Erythroblast (primary cell): ENCODE results near the gene OPA3.

Experiments
- DNase-seq, 2 experiments: peaks; one replicate each; lab custom pipeline; 2025; lab: John Stamatoyannopoulos, UW
- GATA1 ChIP-seq: IDR thresholded peaks from 2 replicates; pipeline ENCODE4 v1.6.1; 2011; ENCODE audit warnings: low read depth, mild to moderate bottlenecking, control low read depth, low read length, moderate library complexity
- POLR2A ChIP-seq: IDR thresholded peaks from 2 replicates; pipeline ENCODE4 v1.6.1; 2011; ENCODE audit warnings: mild to moderate bottlenecking, low read length

OPA3 gene

DNA sequence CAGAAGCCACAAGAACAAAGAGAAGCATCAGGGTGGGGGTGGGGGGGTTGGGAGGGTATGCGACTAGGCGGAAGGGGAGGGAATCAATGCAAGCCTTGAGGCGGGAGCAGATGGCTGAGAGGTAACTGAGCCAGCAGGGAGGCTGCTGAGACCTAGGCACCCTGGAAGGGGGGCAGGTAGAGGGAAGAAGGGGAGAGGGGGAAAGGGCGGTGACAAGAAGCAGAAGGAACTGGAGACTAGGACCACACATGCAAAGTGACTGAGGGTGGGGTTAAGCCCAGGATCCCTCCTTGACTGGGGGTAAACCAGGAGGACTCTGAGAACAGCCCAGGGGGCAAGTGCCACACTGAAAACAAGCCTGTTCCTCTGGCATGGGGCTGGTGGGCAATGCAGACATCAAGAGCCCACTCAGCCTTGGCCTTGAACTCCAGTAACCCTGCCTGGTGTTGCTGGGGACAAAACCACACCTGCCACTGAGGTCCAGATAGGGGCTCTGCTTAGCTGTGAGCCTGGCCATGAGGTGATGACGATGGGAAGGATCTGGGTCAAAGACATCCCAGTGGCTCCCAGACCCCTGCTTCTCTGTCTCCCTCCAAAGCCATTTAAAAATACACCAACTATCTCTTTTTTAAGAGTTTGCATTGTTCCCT, 20.3 kb downstream of the OPA3 start:
- DNase-seq, result no peak
- no peak for TF ChIP-seq POLR2A
- no peak for TF ChIP-seq GATA1

DNA sequence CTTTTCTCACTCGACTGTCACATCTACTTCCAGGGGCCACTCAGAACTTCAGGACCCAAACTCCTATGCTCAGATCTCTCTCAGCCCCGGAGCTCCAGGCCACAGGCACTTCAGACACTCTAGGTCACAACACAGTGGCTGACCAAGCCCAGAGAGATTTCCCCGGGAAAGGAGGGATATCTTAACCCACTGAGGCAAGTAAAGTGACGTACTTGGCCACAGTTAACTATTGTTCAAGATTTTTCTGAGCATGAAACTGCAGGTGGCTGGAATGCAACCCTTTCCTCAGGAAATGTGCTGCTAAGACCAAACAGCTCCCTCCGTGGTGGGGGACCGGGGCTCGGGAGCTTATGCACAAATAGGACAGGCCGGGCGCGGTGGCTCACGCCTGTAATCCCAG, 23.9 kb downstream of the OPA3 start:
- no peak for TF ChIP-seq GATA1
- TF ChIP-seq POLR2A, result no peak

DNA sequence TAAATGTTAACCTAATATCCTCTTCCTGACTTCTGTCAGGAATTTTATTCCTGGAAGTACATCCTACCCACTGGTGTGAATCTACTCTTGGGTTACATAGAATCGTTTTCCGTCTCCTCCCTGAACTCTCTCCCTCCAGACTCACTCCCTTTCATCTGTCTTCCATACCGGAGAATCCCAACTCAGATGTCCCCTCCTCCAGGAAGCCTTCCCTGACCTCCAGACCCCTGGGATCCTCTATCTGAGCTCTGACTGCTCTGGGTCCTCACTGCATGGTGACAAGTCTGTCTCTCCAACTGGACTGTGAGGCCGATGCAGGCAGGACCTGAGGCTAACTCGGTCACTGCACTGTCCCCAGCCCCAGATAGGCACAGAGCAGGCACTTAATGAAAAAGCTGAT, 24.6 kb downstream of the OPA3 start:
- DNase-seq, result no peak
- TF ChIP-seq GATA1 (no peak), POLR2A (no peak)

More for the DNA sequence above, 23.9 kb downstream of the OPA3 start:
- no peak for DNase-seq

DNA sequence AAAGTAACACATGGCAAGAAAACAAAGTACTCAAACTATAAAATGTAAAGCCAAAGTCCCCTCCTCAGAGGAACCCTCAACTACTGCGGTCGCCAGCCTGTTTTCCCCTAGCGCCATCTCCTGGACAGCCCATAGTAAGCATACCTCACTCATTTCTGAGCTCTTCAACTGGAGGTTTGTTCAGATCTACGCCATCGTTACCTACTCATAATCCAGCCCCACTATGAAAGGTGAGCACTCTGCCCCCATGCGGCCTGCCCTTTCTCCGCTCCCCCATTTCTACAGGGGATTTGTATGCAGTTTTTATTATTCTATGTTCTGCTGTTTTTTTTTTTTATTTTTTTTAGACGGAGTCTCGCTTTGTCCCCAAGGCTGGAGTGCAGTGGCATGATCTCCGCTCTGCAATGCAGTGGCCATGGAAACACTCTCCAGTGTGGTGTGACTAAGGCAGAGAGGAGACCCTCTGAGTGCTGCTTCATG, 26.2 kb downstream of the OPA3 start:
- TF ChIP-seq POLR2A, result no peak
- TF ChIP-seq GATA1, result no peak
- DNase-seq, result peak; percentile 63 to 68

DNA sequence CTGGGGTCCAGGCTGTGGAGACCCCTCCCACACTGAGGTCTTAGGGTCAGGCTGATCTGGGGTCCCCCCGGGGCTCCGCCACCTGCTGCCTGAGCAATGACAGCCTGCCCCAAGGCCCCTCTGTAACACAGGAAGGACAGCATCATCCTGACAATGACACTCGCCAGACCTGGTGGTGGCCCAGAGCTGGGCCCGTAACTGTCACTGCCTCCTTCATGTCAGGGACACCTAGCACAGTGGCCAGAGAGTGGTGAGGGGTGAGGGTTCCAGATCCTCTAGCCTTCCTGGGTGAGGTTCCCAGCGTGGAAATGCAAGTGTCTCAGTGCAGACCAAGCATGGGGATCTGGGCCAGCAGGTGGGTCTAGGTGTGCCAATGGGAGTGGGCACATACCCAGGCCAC, 27.8 kb downstream of the OPA3 start:
- DNase-seq, result no peak
- TF ChIP-seq POLR2A, result no peak
- TF ChIP-seq GATA1, result no peak

DNA sequence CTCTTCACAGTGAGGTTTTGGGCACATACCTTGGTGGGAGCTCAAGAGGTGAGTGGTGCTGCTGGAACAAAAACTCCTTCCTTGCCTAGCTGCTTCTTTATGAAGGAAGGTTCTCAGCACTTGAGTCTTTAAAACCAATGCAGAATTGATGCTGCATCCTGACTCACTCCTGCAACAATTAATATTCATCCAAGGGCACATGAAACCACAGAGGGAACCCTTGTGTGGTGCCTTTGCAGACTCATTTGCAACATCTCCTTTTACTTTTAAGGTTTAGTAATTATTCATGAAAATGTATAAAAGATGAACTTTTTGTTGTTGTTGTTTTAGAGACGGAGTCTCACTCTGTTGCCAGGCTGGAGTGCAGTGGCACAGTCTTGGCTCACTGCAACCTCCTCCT, 30.1 kb downstream of the OPA3 start:
- no peak for TF ChIP-seq GATA1
- no peak for TF ChIP-seq POLR2A
- DNase-seq, result no peak

DNA sequence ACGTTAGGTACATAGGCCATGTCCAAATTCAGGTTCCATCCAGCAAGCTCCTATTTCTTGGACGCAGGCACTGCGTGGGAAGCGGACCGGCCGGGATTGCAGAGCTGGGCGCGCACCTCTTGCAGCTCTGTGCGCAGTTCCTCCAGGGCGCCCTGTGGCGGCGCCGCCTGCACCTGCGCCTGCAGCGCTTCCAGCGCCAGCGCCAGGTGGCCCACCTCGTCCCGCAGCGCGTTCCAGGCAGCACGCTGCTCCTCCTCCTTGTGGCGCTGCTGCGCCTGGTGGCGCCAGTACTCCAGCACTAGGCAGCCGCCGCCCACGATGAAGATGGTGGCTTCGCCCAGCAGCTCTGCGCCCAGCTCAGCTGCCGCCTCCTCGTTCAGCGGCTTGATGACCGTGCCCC, 31.1 kb downstream of the OPA3 start:
- no peak for DNase-seq
- TF ChIP-seq POLR2A (no peak), GATA1 (no peak)

DNA sequence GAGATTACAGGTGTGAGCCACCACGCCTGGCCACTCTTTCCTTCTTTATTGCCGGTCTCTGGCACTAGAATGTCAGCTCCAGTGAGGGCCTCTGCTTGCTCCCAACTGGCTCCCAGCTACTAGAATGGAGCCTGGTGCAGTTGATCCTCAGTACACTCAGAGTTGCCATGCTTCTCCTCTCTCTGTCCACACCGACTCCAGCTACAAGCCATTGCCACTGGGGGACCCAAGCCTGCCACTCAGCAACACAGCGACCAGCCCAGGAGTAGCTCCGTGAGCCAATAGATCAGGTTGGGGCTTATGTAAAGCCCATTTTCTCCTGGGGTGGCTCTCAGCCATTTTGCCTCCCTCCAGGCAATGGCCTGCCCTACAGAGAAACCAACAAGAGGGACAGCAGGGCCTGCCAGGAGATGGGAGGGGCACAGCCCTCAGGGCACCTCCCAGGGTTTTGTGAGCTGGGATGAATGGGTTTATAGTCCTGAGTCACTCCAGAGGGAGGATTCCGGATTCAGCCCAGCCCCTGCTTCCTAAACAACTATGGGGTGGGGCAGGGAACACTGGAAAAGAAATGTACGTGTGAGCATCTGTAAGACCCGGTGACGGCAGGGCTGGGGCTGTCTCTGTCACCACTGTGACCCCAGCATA, 36.5 kb downstream of the OPA3 start:
- DNase-seq, result no peak
- TF ChIP-seq GATA1 (no peak), POLR2A (no peak)

DNA sequence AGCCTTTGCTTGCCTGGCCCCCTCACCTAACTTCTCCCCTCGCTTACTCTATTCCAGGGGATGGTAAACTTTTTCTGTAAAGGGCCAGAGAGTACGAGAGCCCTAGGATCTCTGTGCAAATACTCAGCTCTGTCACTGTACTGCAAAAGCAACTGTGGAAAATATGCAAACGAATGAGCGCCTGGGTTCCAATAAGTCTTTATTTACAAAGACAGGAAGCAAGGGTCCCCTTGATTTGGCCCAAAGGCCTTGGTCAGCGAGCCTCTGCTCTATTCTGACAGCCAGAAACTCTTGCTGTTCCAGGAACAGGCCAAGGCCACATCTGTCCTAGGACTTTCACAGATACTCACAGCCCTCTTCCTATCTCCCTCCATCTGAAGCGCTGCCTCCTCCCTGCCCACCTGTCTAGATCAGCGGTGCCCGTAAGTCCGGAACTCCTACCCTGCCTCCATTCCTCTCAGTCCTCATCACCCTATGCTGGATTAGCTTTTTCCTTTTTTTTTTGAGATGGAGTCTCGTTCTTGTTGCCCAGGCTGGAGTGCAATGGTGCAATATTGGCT, 37.3 kb downstream of the OPA3 start:
- TF ChIP-seq POLR2A (no peak), GATA1 (no peak)
- DNase-seq, result no peak

DNA sequence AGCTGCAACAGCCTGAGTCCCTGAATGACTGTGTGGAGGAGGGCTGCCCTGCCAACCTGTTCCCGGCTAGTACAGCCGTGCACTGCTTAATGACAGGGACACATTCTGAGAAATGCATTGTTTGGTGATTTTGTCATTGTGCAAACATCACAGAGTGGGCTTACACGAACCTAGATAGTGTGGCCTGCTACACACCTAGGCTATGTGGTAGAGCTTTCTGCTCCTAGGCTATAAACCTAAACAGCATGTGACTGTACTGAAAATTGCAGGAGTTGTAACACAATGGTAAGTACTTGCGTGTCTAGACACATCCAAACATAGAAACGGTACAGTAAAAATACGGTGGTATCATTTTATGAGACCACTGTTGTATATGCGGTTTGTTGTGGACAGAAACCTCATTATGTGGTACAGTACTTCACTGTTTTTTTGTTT, 42.4 kb downstream of the OPA3 start:
- no peak for TF ChIP-seq GATA1
- TF ChIP-seq POLR2A, result no peak
- no peak for DNase-seq

DNA sequence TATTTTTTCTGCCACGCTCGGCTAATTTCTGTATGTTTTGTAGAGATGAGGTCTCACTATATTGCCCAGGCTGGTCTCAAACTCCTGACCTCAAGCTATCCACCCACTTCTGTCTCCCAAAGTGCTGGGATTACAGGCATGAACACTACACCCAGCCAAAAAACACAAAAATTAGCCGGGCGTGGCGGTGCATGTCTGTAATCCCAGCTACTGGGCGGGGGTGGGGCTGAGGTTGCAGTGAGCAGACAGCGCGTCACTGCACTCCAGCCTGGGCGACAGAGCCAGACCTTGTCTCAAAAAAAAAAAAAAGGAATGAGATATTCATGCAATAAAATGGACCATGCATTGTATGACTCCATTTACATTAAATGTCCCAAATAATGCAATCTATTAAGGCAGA, 45.1 kb downstream of the OPA3 start:
- TF ChIP-seq POLR2A, result no peak
- TF ChIP-seq GATA1, result no peak
- no peak for DNase-seq

DNA sequence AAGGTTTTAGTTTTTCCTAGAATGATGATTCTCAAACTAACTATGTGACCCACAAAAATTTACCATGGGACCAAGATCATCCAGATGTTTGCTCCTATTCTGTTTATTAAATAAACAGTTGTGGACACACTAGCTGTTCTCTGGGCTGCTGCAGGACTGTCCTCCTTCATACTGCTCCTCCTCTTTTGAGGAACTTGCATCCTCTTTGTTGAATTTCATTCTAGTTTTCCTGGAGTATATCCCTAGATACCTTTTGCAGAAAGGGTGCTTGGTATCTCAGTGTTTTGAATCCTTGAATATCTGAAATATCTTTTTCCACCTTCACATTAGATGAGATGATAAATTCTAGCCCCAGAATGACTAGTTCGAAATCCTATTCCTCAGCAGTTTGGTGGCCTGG, 53.3 kb downstream of the OPA3 start:
- no peak for DNase-seq
- TF ChIP-seq GATA1 (no peak), POLR2A (no peak)

DNA sequence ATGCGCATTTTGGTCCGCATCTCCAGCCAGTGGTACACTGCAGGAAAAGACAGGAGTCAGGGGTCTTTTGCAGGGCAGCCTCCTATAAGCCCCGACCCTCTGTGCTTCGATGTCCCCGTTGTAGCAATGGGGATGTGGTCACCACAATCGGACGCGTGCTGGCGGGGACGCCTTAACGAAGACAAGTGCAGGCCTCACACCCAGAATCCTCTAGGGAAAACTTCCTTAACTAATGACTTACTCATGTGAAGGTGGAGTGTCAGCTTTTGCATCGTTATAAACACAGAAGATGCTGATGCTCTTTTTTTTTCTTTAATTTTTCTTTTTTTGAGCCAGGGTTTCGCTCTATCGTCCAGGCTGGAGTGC, 55.2 kb downstream of the OPA3 start:
- TF ChIP-seq POLR2A (no peak), GATA1 (no peak)
- DNase-seq, result no peak

DNA sequence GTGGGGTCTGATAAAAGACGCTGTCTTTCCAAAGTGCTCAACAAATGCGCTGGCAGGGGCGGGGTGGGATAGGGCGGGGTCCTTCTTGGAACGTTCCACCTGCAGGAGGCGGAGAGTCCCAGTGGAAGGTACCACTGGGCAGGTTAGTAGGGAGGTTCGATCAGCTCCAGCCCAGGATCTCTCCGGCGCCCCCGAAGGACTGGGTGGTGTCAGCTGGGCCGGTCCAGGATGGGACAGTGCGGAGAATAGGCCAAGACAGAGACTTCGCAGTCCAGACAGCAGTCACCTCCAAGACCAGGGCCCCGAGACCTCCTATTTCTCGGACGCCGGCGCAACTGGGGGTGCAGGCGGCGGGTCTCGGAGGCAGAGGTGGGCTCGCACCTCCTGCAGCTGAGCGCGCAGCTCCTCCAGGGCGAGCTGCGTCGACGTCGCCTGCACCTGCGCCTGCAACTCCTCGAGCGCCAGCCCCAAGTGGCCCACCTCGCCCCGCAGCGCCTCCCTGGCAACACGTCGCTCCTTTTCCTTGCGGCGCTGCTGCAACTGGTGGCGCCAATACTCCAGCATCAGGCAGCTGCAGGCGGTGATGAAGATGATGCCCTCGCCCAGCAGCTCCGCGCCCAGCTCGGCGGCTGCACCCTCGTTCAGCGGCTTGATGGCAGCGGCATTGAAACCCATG, 55.7 kb downstream of the OPA3 start:
- TF ChIP-seq GATA1 (no peak), POLR2A (no peak)
- no peak for DNase-seq

DNA sequence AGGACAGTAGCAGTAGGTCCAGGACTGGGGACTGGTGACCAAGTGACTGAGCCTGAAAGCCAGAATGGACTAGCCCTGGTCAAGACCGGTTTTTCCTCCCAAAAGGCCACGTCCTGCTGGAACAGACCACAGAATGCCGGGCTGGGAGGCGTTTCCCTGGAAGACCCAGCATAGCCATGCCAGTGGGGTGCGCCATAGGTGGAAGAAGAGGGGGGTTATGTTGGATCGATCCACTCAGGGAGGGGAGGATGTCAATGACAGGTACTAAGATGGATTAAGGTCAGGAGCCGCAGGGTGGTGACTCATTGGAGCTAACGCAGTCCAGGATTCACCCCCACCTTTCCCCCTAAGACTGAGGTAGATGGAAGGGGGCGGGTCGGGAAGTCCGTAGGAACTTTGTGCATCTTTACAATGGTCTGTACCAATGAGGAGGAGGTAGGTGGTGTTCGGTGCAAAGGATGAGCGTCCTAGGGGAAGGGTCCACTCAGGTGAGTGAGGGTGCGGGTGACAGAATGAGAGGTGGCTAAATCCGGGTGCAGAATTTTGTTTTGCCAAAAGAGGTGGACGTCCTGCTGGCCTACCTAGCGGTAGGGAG, 56.4 kb downstream of the OPA3 start:
- TF ChIP-seq POLR2A, result no peak
- TF ChIP-seq GATA1, result no peak

DNA sequence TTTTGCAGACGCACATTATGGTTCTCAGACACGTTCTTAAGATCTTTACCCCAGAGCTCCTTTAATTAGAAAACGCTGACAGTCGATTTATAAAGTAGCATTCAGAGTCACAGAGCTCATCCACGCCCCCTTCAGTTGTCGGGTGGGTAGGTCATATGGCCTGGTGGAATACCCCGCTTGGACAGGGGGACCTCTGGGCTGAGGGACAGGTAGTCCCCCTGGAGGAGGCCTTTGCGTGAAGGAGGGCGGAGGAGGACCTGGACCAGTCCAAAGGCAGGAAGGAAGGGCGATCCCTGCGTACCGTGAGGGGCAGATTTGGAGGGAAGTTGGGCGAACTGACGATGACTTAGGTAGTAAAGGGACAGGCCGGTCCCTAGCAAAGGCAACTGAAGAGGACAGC, 56.9 kb downstream of the OPA3 start:
- TF ChIP-seq GATA1, result no peak
- DNase-seq, result no peak

More for the DNA sequence above, 56.4 kb downstream of the OPA3 start:
- DNase-seq, result no peak
